GM12892 (cell line): ENCODE measurements around the gene PKM.

Experiments used
- DNase-seq: peaks from one replicate; pipeline ENCODE4 v3.0.0; 2011; ENCODE audit not compliant: insufficient read length
- FAIRE-seq: peaks from 2 replicates; lab custom pipeline; 2011; peaks lifted over from hg19 to GRCh38; lab: Jason Lieb, UNC
- POLR2A ChIP-seq: IDR thresholded peaks from 2 replicates; pipeline ENCODE4 v1.6.1; 2011; ENCODE audit warnings: low read depth, low read length, control low read depth
- POLR2AphosphoS5 ChIP-seq: IDR thresholded peaks from 2 replicates; pipeline ENCODE4 v1.6.1; 2011; ENCODE audit warnings: low read depth, low read length, control low read depth
- TAF1 ChIP-seq: IDR thresholded peaks from 2 replicates; pipeline ENCODE4 v1.6.1; 2011; ENCODE audit warnings: low read depth, mild to moderate bottlenecking, control low read depth, low read length, borderline replicate concordance

PKM gene

DNA sequence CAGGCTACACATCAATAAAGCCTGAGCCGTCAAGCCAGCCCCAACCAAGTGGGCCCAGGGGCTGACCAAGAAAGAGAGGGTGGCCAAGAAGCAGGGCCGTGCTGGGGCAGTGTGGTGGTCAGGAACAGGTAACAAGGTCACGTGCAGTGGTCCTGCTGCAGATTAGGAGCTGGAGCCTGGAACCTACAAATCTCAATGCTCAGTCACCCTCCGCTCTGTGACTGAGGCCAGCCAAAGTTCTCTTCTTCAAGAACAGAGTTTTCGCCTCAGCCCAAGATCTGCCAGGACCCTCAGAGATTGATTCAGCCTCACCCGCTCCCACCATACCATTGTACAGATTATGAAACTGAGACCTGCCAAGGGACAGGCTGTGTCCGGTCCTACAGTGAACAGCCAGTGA lies 60.3 kb downstream of the PKM start:
- no peak for FAIRE-seq
- no peak for DNase-seq

DNA sequence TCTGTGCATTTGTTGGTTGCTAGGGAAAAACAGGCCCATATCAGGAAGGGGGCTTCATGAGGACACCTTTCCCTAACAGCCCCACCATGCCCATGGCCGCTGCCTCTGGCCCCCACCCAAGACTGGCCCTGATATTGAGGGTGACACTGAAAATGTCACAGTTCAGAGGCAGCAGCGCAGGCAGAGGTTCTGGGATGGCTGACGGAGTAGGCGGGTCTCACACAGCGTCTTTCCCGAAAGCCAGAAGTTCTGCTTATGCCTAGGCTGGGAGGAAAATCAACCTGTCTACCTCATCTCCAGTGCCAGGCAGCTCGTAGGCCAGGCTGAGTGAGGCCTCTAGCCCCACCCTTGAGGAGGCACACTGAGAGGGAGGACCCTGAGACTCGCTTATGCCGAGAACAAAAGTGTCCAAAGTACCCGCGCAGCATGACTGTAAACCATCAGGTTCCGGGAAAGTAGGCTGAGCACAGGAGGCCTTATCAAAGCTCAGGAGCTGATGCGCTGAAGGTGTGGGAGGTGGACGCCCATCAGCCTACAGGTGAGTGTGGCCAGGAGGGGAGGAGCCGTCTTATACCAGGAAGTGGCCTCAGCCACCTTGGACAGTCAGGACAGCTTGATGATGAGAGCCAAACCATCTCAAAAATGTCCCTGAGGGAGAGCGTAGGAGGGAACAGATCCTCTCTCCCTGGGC lies 60.9 kb downstream of the PKM start:
- FAIRE-seq (no peak), DNase-seq (no peak)
- TF ChIP-seq POLR2AphosphoS5 = no peak
- TF ChIP-seq TAF1 = no peak
- no peak for TF ChIP-seq POLR2A

More for the DNA sequence above, 60.3 kb downstream of the PKM start:
- TF ChIP-seq TAF1 = no peak
- no peak for TF ChIP-seq POLR2AphosphoS5
- no peak for TF ChIP-seq POLR2A

DNA sequence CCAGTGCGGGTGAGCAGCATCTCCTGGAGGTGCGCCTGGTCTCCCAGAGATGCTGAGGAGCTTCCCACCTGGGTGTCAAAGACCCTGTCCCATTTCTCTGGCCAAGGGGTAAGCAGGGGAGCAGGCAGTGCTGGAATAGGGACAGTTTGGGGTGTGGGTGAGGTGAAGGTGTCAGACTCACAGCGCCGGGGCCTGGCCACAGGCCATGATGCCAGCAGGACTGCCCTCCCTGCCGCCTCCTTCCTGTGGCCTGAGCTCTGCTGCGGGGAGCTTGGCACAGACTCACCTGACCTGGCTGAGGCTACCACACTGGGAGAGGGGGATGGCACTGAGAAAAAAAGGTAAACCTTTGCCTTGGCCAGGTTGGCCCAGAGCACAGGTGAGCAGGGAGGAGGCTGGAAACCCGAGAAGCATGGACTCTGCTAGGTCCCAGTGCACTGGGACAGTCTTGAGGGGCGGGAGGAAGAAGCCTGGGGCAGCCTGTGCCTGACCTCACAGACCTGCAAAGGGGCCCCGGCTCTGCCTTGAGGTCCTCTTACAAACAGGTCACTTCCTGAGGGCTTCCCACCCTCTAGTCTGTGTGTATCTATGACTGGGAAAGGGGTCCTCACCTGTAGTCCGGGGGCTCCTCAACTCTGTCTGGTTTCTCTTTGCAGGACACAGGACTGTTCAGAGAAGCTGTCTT lies 61.6 kb downstream of the PKM start:
- FAIRE-seq (no peak), DNase-seq (no peak)
- no peak for TF ChIP-seq POLR2A
- TF ChIP-seq TAF1 = no peak
- no peak for TF ChIP-seq POLR2AphosphoS5

DNA sequence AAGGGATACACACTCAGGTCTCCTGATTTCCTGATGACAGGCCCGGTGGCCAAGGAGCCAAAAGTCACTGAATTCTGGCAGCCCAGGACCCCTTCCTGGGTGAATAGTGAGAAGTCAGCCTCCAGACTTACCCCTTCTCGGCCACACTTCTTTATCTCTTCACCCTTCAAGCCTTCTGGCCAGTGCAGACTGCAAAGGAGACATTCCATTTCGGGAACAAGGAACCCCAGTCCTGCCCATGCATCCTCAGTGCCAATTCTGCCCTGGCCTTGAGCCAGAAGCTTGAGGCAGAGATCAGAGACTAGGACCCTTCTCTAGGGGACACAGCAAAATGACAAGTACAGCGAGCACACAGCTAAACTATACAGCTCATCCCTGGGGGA lies 62.2 kb downstream of the PKM start:
- no peak for FAIRE-seq
- no peak for DNase-seq
- no peak for TF ChIP-seq POLR2A
- TF ChIP-seq TAF1 = no peak

DNA sequence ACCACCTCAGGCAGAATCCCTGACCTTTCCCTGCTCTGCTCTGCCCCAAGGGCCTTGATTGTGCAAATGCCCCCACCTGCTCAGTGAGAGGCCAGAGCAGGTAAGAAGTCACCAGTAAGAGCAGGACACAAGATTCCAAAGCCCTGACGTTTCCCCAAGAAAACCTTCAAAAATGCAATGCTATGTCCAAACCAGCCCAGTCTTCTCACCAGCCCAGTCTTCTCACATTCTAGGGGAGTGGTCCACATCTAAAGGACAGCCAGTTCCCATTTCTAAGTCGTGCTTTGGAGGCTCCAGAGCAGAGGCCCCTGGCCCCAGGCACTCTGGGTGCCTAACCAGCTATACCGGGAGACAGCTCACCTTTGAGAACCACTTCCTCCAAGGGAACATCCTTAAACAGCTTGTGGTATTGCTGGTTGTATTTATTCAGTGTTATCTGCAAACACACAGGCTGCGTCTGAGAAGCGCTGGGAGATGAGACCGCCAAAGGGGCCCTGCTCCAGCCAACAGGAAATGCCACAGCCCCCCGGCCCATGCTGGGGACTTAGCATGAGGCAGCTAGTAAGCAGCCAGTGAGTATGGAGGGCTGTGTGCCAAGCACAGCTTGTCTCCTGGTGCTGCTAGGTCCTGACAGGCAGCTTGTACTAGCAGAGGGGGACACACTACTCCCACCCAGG lies 62.7 kb downstream of the PKM start:
- DNase-seq = no peak
- TF ChIP-seq TAF1 = no peak
- no peak for TF ChIP-seq POLR2A
- TF ChIP-seq POLR2AphosphoS5 = no peak
- FAIRE-seq = no peak

DNA sequence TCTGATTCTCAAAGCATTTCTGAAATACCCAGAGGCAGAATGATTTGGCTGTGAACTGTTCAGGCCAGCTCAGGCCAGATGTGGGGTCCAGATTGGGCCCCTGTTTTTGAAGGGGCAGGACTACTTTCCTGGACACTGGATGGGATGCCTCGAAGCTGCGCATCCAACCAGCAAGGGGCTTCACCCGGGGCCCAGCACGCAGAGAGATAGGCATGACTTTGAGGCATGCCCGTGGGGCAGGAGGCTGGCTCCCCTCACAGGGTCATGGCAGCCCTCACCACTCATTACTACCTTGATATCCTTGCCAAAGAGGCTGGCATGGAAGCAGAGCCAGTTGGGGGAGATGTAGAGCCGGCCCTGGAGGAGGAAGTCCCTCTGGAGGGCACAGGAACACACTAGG lies 63.5 kb downstream of the PKM start:
- TF ChIP-seq POLR2AphosphoS5 = no peak
- FAIRE-seq = no peak

DNA sequence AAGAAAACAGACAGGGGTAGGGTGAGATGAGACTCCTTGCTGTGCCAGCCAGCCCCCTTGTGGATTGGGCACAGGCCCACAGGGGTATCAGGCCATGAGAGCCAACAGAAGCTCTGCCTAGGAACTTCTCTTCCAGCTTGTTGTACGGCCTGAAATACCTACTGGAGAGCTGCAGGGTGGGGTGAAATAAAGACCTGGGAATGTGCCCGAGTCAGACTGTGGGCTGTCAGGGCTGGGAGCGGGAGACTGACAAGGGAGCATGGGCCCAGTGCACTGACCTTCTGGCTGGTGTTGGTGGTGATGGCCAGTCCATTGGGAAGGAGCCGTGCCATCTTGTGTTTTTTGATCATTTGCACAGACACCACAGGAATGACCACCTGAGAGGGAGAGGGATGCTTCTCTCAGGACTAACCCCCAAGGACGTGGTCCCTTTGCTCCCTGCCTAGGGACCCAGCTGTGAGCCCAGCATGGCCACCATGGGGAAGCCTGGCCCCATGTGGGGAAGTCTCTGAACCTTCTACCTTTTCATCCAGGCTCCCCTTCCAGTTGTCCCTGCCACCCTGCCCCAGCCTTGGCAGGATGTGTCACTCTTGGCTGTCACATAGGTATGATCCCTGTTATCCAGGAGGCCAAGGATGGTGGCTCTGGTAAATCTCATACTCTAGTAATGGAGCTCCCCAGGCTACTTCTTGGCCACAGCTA lies 64.1 kb downstream of the PKM start:
- DNase-seq (no peak), FAIRE-seq (no peak)
- TF ChIP-seq TAF1 = no peak
- TF ChIP-seq POLR2A = no peak
- no peak for TF ChIP-seq POLR2AphosphoS5

More for the DNA sequence above, 63.5 kb downstream of the PKM start:
- no peak for DNase-seq

DNA sequence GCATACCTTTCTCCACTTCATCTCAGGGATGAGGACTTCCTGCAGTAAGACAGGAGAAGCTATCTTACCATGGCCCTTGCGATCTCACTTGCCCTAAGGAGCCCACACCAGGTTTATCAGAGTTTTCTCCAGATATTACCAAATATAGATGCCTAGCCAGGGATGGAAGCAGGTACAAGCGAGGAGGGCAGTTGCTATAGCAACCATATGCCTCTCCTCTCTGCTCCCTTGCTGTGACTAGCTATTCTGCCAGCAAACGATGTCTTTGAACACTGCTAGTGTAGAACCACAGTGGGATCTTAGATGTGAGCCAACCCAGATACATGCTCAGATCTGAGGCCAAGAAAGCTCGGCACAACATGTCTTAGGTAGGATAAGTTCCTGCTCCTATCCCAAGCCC lies 67.3 kb downstream of the PKM start:
- FAIRE-seq (no peak), DNase-seq (no peak)
- TF ChIP-seq POLR2AphosphoS5 (no peak), POLR2A (no peak), TAF1 (no peak)

DNA sequence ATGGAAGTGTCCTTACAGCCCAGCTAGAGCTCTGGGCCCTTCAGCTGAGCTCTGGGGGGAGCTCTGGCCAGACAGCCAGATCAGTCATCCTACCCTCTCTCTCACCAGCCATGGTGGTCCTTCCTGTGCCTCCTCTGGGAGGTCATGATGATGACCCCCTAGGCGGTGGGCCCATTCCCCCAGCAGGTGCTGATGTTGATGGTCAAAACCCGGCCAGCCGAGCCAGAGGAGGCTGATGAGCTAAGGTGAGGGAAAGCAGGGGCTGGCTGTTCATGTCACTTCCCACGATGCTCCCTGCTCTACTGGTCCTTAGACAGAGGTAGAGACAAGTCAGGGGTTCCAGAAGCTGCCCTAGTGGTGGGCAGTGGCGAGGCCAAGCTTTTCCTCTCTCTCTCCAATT lies 68.4 kb downstream of the PKM start:
- TF ChIP-seq POLR2A (no peak), POLR2AphosphoS5 (no peak), TAF1 (no peak)
- FAIRE-seq (no peak), DNase-seq (no peak)

DNA sequence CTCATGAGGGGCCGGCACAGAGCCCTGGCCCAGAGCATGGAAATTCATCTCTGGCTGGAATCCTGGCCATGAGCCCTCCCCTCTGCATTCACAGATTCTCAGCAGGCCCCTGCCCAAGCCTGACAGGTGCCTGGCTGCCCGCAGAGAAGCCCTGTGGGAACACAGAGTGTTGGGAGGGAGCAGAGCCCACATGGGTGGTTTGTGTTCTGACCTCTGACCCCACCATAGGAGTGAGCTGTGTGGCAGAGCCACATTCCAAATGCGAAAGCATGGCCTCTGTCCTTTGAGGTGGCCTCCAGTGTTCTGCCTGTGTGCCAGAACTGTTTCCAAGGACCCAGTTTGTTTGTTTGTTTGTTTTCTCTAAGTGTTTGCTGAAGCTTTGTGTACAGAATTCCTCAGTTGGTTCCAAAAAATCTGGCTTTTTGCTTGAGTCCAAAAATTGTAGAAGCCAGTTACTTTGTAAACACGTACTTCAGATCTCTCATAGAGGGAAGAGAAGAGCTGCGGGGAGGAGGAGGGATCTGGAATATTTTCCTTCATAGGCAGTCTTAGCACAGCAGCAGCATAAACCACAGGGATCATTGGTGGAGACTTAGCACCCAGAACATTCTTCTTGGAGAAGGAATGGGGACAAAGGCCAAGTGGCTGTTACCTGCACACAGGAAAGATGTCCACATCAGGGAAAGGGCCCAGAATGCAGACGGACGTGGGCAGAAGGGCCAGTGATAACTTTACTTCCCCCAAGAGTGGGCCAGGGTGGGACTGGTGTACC lies 69.4 kb downstream of the PKM start:
- DNase-seq (no peak), FAIRE-seq (peak; percentile 21)
- TF ChIP-seq POLR2A (no peak), POLR2AphosphoS5 (no peak), TAF1 (no peak)

DNA sequence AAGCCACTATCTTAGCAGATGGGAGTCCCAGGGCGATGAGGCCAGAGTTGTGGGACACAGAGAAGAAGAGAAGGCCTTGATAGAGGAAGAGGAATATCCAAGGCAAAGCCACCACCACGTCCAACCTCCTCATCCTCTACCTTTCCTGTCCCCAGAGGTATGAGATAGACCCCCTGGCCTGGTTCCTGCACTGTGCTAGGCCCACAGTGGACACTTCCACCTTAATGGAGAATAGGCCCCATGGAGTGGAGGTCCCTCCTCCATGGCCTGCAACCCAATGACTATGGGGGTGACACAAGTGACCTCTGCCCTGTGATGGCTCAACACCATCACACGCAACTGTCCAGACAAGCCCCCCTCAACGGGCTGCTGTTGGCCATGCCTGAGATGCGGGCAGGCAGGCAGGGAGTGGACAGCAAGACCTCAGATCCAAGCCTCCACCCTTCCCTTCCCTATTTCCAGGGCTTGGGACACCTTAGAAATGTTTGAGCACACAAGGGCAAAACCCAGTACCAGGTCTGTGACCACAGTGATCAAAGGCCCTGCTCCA lies 70.2 kb downstream of the PKM start:
- TF ChIP-seq POLR2AphosphoS5 (no peak), TAF1 (no peak), POLR2A (no peak)
- DNase-seq = no peak
- no peak for FAIRE-seq
